CD4-positive, alpha-beta T cell treated with Interleukin-15 for 1 hour (primary cell): ENCODE data around the gene CD274.
"Not testable (repeated sequence)": the region's sequence is repeated elsewhere in the genome, so short reads cannot be mapped to it uniquely, and the experiment has no call there.

Source experiments
- DNase-seq: peaks from one replicate; pipeline ENCODE4 v3.0.0-alpha.2; 2020

The CD274 gene

GRCh38 chr9:5450359-5451091 is at the start of gene CD274:
TSS of gene CD274 (plus strand) at chr9:5450542. CDS start at chr9:5456114, 5,572 bp downstream.
- peak; percentile 83 for DNase-seq

GRCh38 chr9:5402217-5402616 is 48.1 kb upstream of the CD274 start:
- DNase-seq, result no peak

GRCh38 chr9:5408596-5408995 is 41.7 kb upstream of the CD274 start:
- no peak for DNase-seq

GRCh38 chr9:5416953-5417352 is 33.4 kb upstream of the CD274 start:
- no peak for DNase-seq

GRCh38 chr9:5418481-5418880 is 31.9 kb upstream of the CD274 start:
- DNase-seq, result no peak

- no peak for DNase-seq
Measured at GRCh38 chr9:5419987-5420386, 30.4 kb upstream of the CD274 start.

DNA sequence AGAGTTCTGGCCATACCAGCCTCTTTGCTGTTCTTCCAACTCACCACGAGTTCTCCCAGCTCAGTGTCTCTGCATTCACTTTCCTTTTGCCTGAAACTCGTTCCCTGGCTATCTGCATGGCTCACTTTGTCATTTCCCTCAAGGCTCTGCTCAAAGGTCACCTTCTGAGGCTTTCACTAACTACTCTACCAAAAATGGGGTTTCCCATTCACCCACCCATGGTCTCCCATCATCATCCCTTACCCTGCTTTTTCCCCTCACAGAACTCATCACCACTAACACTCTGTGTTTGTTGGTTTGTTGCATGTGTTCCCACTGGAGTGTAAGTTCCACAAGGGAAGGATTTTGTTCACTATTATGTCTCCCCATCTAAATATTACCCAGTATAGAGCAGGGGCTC is 29.2 kb upstream of the CD274 start:
- DNase-seq, result no peak

DNA sequence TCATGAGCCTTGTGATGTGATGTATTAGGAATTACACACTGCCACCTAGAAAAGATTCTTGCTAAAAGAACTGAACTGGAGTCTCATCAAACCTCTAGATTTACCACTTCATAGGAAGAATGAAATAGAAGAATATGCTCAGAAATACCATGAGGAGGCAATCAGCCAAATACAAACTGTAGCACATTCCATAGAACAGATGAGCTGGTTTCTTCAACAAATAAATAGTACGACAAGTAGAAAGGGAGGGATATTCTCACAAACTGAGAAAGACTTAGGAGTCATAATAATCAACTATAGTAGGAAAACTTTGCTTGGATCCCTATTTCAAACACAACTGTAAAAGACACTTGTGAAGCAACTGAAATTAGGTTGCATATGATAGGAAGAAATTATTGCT is 28.1 kb upstream of the CD274 start:
- DNase-seq, result no peak

- no peak for DNase-seq
Measured at GRCh38 chr9:5425006-5425628, 25.2 kb upstream of the CD274 start.

DNA sequence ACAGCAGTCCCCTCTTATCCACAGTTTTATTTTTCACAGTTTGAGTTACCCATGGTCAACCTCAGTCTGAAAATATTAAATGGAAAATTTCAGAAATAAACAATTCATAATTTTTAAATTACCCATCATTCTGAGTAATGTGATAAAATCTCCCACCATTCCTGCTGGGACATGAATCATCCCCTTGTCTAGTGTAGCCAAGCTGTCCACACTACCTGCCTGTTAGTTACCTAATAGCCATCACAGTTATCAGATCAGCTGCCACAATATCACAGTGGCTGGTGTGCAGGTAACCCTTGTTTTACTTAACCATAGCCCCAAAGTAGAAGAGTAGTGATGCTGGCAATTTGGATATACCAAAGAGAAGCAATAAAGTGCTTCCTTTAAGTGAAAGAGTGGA is 23.3 kb upstream of the CD274 start:
- DNase-seq, result no peak

DNA sequence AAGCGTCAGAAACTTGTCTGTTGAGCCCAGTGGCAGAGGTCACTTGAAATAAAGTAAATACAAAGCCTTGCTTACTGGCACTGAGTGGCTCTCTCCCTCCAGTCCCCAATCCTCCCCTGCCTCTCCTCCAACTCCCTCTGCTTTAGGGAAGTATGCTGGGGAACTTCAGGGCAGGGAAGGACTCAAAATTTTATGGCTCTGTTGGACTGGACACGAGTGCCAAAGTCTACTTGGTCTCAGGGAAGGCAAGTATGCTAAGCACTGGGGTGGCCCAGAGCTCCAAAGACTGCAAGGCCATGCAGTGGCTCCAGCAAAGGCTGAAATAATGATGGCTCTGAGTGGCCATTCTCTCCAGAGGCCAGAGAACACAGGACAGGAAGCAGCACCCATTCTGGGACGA is 22.2 kb upstream of the CD274 start:
- no peak for DNase-seq

- DNase-seq, result no peak
Measured at GRCh38 chr9:5428794-5429528, 21.4 kb upstream of the CD274 start.

DNA sequence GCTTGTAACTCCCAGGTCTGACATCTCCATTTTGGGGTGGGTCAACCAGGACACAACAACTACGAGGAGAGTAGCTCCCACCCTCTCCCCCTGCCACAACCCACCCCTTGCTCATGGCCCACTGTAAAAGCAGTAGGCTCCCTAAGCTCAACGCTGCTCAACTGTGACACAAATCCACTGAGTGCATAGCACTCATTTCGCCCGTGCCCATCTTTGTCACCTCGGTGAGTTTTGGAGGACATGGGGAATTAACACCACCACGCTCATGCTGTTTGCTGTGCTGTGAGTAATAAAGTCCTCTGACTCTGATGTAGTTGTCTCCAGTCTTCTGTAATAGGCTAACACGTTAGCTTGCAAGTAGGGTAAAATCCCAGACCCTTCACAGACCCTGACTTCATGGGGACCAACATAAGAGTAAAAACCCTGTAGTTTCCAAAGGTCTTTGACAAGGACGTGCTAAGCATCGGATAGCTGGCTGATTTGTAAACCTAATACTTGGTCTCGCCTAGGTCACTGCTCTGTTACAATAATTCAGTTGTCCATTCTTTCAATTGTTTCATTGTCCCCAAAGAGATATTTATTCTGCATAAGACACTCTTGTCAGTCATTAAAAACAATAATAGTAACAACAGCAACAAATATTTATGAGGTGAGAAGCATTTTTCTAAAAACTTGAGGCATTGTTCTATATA is 20.3 kb upstream of the CD274 start:
- DNase-seq, result no peak

DNA sequence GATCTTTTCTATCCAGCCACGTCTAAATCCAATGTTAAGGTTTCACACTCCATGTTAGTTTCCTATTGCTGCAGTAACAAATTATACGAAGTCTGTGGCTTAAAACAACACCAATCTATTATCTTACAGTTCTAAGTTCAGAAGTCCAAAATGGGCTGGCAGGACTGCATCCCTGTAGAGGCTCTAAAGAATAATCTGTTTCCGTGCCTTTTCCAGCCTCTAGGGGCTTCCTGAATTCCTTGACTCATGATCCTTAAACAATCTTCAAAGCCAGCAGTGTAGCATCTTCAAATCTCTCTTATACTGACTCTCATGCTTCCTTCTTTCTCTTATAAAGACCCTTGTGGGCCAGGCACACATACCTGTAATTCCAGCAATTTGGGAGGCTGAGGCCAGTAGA is 19.4 kb upstream of the CD274 start:
- DNase-seq, result no peak

- DNase-seq, result not testable (repeated sequence)
Measured at GRCh38 chr9:5432890-5433289, 17.5 kb upstream of the CD274 start.

DNA sequence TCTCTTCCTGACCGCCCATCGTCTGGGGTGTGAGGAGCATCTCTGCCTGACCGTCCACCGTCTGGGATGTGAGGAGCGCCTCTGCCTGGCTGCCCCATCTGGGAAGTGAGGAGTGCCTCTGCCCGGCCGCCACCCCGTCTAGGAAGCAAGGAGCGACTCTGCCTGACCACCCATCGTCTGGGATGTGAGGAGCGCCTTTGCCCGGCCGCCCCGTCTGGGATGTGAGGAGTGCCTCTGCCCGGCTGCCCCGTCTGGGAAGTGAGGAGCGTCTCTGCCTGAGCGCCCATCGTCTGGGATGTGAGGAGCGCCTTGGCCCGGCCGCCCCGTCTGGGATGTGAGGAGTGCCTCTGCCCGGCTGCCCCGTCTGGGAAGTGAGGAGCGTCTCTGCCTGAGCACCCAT is 17.0 kb upstream of the CD274 start:
- DNase-seq, result not testable (repeated sequence)

DNA sequence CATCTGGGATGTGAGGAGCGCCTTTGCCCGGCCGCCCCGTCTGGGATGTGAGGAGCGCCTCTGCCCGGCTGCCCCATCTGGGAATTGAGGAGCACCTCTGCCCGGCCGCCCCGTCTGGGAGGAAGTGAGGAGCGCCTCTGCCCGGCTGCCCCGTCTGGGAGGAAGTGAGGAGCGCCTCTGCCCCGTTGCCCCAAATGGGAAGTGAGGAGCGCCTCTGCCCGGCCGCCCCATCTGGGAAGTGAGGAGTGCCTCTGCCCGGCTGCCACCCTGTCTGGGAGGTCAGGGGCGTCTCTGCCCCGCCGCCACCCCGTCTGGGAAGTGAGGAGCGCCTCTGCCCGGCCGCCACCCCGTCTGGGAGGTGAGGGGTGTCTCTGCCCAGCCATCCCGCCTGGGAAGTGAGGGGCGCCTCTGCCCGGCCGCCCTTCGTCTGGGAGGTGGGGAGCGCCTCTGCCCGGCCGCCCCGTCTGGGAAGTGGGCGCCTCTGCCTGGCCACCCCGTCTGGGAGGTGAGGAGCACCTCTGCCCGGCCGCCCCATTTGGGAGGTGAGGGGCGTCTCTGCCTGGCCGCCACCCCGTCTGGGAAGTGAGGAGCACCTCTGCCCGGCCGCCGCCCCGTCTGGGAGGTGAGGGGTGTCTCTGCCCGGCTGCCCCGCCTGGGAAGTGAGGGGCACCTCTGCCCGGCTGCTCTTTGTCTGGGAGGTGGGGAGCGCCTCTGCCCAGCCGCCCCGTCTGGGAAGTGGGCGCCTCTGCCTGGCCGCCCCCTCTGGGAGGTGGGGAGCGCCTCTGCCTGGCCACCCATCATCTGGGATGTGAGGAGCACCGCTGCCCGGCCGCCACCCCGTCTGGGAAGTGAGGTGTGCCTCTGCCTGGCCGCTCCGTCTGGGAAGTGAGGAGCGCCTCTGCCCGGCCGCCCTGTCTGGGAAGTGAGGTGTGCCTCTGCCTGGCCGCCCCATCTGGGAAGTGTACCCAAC is 16.2 kb upstream of the CD274 start:
- not testable (repeated sequence) for DNase-seq

DNA sequence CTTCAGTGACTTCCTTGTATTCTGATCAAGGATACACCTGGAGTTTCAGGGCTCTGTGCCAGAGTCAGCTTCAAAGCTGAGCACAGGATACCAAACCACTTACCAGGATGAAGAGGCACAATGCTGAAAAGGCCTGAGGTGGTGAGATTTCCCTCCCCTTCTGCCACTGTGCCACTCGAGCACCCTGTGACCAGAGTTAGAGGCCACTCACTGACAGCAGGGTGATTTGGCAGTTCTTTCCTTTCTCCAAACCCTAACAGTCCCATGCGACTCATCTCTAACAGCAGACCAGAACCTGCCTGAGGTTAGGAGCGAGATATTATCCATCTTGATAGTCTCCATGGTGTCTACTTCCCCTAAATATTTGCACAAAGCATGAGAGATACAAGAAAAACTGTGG is 14.4 kb upstream of the CD274 start:
- no peak for DNase-seq

DNA sequence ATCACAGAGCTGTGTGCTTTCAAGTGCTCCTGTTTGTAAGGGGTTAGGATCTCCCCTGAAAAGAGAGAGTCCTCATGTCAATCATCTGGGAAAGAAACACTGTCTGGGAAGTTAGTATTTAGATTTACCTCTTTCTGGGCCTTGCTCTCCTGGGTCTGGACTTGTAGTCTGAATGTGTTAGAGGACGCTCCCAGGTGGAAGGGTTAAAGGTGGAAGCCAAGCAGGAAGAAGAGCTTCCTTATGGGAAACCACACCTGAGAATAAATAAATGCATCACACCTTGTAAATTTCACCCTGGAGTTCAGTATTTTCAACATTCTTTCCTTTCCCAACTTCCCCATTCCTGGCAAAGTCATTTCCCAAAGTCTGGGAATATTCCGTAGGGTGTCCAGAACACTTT is 13.9 kb upstream of the CD274 start:
- no peak for DNase-seq

- DNase-seq, result peak; percentile 92
Measured at GRCh38 chr9:5437254-5438216, 12.8 kb upstream of the CD274 start, which contains the start of gene PLGRKT. TSS of gene PLGRKT (minus strand) at chr9:5437925. CDS start at chr9:5431977, 5,948 bp downstream.
